Trophoblast cell (in vitro differentiated cells and primary cell): ENCODE data around the gene USP24.

ENCODE experiments used
- DNase-seq, 2 donors: peaks; one replicate each; pipeline ENCODE4 v3.0.0-alpha.2; 2016
- H2AFZ ChIP-seq: 2 replicates; pipeline ENCODE4 v1.6.1; 2013; ENCODE audit warnings: low read length, moderate library complexity, mild to moderate bottlenecking; ENCODE audit not compliant: insufficient read depth, poor library complexity
- H2AK5ac ChIP-seq: 2 replicates; pipeline ENCODE4 v1.6.1; 2013; ENCODE audit warnings: mild to moderate bottlenecking, low read length
- H2BK120ac ChIP-seq: 2 replicates; pipeline ENCODE4 v1.6.1; 2013; ENCODE audit warnings: low read length, mild to moderate bottlenecking, moderate library complexity; ENCODE audit not compliant: insufficient read depth, poor library complexity
- H2BK12ac ChIP-seq: 2 replicates; pipeline ENCODE4 v1.6.1; 2013; ENCODE audit warnings: mild to moderate bottlenecking, low read length, moderate library complexity
- H2BK5ac ChIP-seq: 2 replicates; pipeline ENCODE4 v1.6.1; 2013; ENCODE audit warnings: low read length, low read depth, moderate library complexity, mild to moderate bottlenecking; ENCODE audit not compliant: poor library complexity
- H3K14ac ChIP-seq: 2 replicates; pipeline ENCODE4 v1.6.1; 2013; ENCODE audit warnings: mild to moderate bottlenecking, low read length
- H3K18ac ChIP-seq: 2 replicates; pipeline ENCODE4 v1.6.1; 2013; ENCODE audit warnings: mild to moderate bottlenecking, low read length
- H3K23ac ChIP-seq: 2 replicates; pipeline ENCODE4 v1.6.1; 2013; ENCODE audit warnings: low read length
- H3K27ac ChIP-seq: 2 replicates; pipeline ENCODE4 v1.5.1; 2013; ENCODE audit warnings: low read depth, mild to moderate bottlenecking, inconsistent platforms, low read length, moderate library complexity
- H3K27me3 ChIP-seq: 2 replicates; pipeline ENCODE4 v1.6.1; 2013; ENCODE audit warnings: inconsistent platforms, mild to moderate bottlenecking, low read length, moderate library complexity; ENCODE audit not compliant: insufficient read depth
- H3K36me3 ChIP-seq, 2 experiments: 1 replicate in 1 of 2; 2 replicates in 1 of 2; pipeline ENCODE4 v1.6.1; 2013; ENCODE audit warnings: low read length in 2 of 2, mild to moderate bottlenecking in 2 of 2, moderate library complexity in 1 of 2; ENCODE audit not compliant: insufficient read depth in 2 of 2, control insufficient read depth in 1 of 2
- H3K4ac ChIP-seq: 2 replicates; pipeline ENCODE4 v1.6.1; 2013; ENCODE audit warnings: low read depth, mild to moderate bottlenecking, low read length, moderate library complexity
- H3K4me1 ChIP-seq, 2 experiments: 1 replicate in 1 of 2; 2 replicates in 1 of 2; pipeline ENCODE4 v1.6.1; 2013; ENCODE audit warnings: low read length in 2 of 2, mild to moderate bottlenecking in 2 of 2, moderate library complexity in 1 of 2; ENCODE audit not compliant: insufficient read depth in 2 of 2, control insufficient read depth in 1 of 2
- H3K4me2 ChIP-seq: 2 replicates; pipeline ENCODE4 v1.6.1; 2013; ENCODE audit warnings: inconsistent platforms, mild to moderate bottlenecking, low read length, moderate library complexity
- H3K4me3 ChIP-seq: 2 replicates; pipeline ENCODE4 v1.5.1; 2013; ENCODE audit warnings: mild to moderate bottlenecking, low read depth, low read length, inconsistent platforms
- H3K79me1 ChIP-seq: one replicate; pipeline ENCODE4 v1.6.1; 2013; ENCODE audit warnings: low read length
- H3K79me2 ChIP-seq: 2 replicates; pipeline ENCODE4 v1.6.1; 2013; ENCODE audit warnings: low read length, mild to moderate bottlenecking; ENCODE audit not compliant: control insufficient read depth, insufficient read depth, poor library complexity
- H3K9ac ChIP-seq: 2 replicates; pipeline ENCODE4 v1.6.1; 2013; ENCODE audit warnings: mild to moderate bottlenecking, low read length
- H3K9me3 ChIP-seq: 2 replicates; pipeline ENCODE4 v1.6.1; 2013; ENCODE audit warnings: low read depth, mild to moderate bottlenecking, control low read depth, inconsistent platforms, low read length; ENCODE audit not compliant: insufficient read depth
- H4K12ac ChIP-seq: 2 replicates; pipeline ENCODE4 v1.6.1; 2013; ENCODE audit warnings: low read depth, mild to moderate bottlenecking, low read length, moderate library complexity
- H4K8ac ChIP-seq: 2 replicates; pipeline ENCODE4 v1.6.1; 2013; ENCODE audit warnings: low read depth, mild to moderate bottlenecking, low read length, moderate library complexity
- H4K91ac ChIP-seq: one replicate; pipeline ENCODE4 v1.6.1; 2013; ENCODE audit warnings: low read depth, mild to moderate bottlenecking, low read length, moderate library complexity
- WGBS: extraction: QIAGEN DNeasy Blood & Tissue Kit; methylation state at CpG from one replicate; pipeline ENCODE4 v1.1.7; 2013; ENCODE audit warnings: missing lambda C conversion rate; ENCODE audit not compliant: insufficient read length, insufficient coverage; ENCODE audit errors: extremely low coverage; 5-methylcytosine and 5-hydroxymethylcytosine counted together

Gene USP24

GRCh38 chr1:55050283-55050682 lies 164.9 kb downstream of the USP24 start:
- Histone ChIP-seq H2BK12ac (no peak overlapping the region), H3K4me3 (no peak overlapping the region), H3K4ac (no peak overlapping the region), H3K4me2 (no peak overlapping the region), H3K9ac (no peak overlapping the region), H2AFZ (no peak overlapping the region), H2AK5ac (no peak overlapping the region), H4K91ac (no peak overlapping the region), H3K18ac (no peak overlapping the region), H4K12ac (no peak overlapping the region), H4K8ac (no peak overlapping the region), H3K23ac (no peak overlapping the region), H3K79me1 (no peaks in the 10 kb centered on the region), H3K4me1 (peaks cover 3% of the 10 kb centered on the region in 2 experiments), H3K27ac (no peak overlapping the region), H3K79me2 (no peaks in the 10 kb centered on the region), H3K14ac (no peak overlapping the region), H3K36me3 (no peaks in the 10 kb centered on the region), H2BK120ac (no peak overlapping the region), H3K27me3 (no peaks in the 10 kb centered on the region), H2BK5ac (no peak overlapping the region), H3K9me3 (peaks cover 3% of the 10 kb centered on the region)
- no CpG with 5 or more reads among the region's 9 CpGs for WGBS
- no peak for DNase-seq

- Histone ChIP-seq H4K8ac (no peak overlapping the region), H3K9ac (no peak overlapping the region), H3K79me2 (no peaks in the 10 kb centered on the region), H3K23ac (no peak overlapping the region), H4K12ac (no peak overlapping the region), H3K27ac (no peak overlapping the region), H3K4me2 (no peak overlapping the region), H3K79me1 (no peaks in the 10 kb centered on the region), H2BK120ac (no peak overlapping the region), H2BK12ac (no peak overlapping the region), H2BK5ac (no peak overlapping the region), H2AFZ (no peak overlapping the region), H3K4ac (no peak overlapping the region), H3K27me3 (no peaks in the 10 kb centered on the region), H3K9me3 (peaks cover 3% of the 10 kb centered on the region), H3K4me1 (peaks cover 0 to 3% of the 10 kb centered on the region in 2 experiments), H3K18ac (no peak overlapping the region), H3K14ac (no peak overlapping the region), H3K4me3 (no peak overlapping the region), H3K36me3 (no peaks in the 10 kb centered on the region), H2AK5ac (no peak overlapping the region), H4K91ac (no peak overlapping the region)
- WGBS: no CpG with 5 or more reads among the region's 9 CpGs
- DNase-seq: no peak
These were observed 165.3 kb downstream of the USP24 start for GRCh38 chr1:55049914-55050278.

GRCh38 chr1:55049271-55049913 lies 165.8 kb downstream of the USP24 start:
- Histone ChIP-seq H2BK120ac (no peak overlapping the region), H3K4me2 (no peak overlapping the region), H3K4ac (no peak overlapping the region), H2AK5ac (no peak overlapping the region), H3K79me2 (no peaks in the 10 kb centered on the region), H2BK12ac (no peak overlapping the region), H3K9ac (no peak overlapping the region), H4K8ac (no peak overlapping the region), H3K23ac (no peak overlapping the region), H3K4me1 (peaks cover 0 to 3% of the 10 kb centered on the region in 2 experiments), H2BK5ac (no peak overlapping the region), H3K36me3 (no peaks in the 10 kb centered on the region), H4K12ac (no peak overlapping the region), H3K4me3 (no peak overlapping the region), H3K9me3 (peaks cover 3% of the 10 kb centered on the region), H3K18ac (no peak overlapping the region), H4K91ac (no peak overlapping the region), H3K27ac (no peak overlapping the region), H3K27me3 (no peaks in the 10 kb centered on the region), H3K14ac (no peak overlapping the region), H2AFZ (no peak overlapping the region), H3K79me1 (no peaks in the 10 kb centered on the region)
- DNase-seq: no peak
- WGBS: no CpG with 5 or more reads among the region's 9 CpGs

GRCh38 chr1:55048453-55049270 lies 166.5 kb downstream of the USP24 start:
- no peak overlapping the region for H2AK5ac ChIP-seq
- H2AFZ ChIP-seq: no peak overlapping the region
- no peaks in the 10 kb centered on the region for H3K36me3 ChIP-seq
- H3K9me3 ChIP-seq: peaks cover 3% of the 10 kb centered on the region
- no peak overlapping the region for H3K18ac ChIP-seq
- H3K9ac ChIP-seq: no peak overlapping the region
- no peaks in the 10 kb centered on the region for H3K27me3 ChIP-seq
- H3K4me2 ChIP-seq: no peak overlapping the region
- H2BK120ac ChIP-seq: no peak overlapping the region
- H3K23ac ChIP-seq: no peak overlapping the region
- no peak overlapping the region for H3K14ac ChIP-seq
- H3K4me3 ChIP-seq: no peak overlapping the region
- H3K4ac ChIP-seq: no peak overlapping the region
- H2BK5ac ChIP-seq: no peak overlapping the region
- H3K79me2 ChIP-seq: no peaks in the 10 kb centered on the region
- peaks cover 0 to 1% of the 10 kb centered on the region in 2 experiments for H3K4me1 ChIP-seq
- no peak for DNase-seq
- H2BK12ac ChIP-seq: no peak overlapping the region
- no peak overlapping the region for H4K8ac ChIP-seq
- H4K91ac ChIP-seq: no peak overlapping the region
- no peaks in the 10 kb centered on the region for H3K79me1 ChIP-seq
- WGBS: no CpG with 5 or more reads among the region's 11 CpGs
- H4K12ac ChIP-seq: no peak overlapping the region
- H3K27ac ChIP-seq: no peak overlapping the region
